Adrenal gland (tissue), 12 donors: Measurements from ENCODE around the gene ELF2. TPM values are rescaled to one million over a fixed set of nuclear protein-coding genes. Genes with fewer than 3 reads are reported as not detected.

ENCODE experiments used
- DNase-seq, 7 donors: peaks; one replicate each; pipeline ENCODE4 v3.0.0-alpha.2; 2019 to 2020
- H3K27ac ChIP-seq, 5 donors: fragments of 200-600 bp; sonication (generic) in 4 of 5; 1 replicate in 3 of 5; 2 replicates in 2 of 5; pipeline versions ENCODE4 v1.5.1 to v1.8.0; 2016 to 2020; ENCODE audit warnings: mild to moderate bottlenecking in 1 of 5
- H3K27me3 ChIP-seq: fragments of 200-600 bp; 2 replicates; pipeline ENCODE4 v1.8.0; 2021
- H3K36me3 ChIP-seq, 2 donors: fragments of 200-600 bp; replicated peaks in 1 of 2; 1 replicate in 1 of 2; 2 replicates in 1 of 2; pipeline versions ENCODE4 v1.5.1 to v1.8.0; 2018 to 2022
- H3K4me1 ChIP-seq, 2 donors: fragments of 200-600 bp; replicated peaks in 1 of 2; 1 replicate in 1 of 2; 2 replicates in 1 of 2; pipeline versions ENCODE4 v1.5.1 to v1.8.0; 2018 to 2021
- H3K4me3 ChIP-seq, 4 donors: fragments of 200-600 bp; sonication (generic) in 3 of 4; one replicate each; pipeline ENCODE4 v1.5.1; 2016 to 2018
- H3K9me3 ChIP-seq, 3 donors: fragments of 200-600 bp; sonication (generic) in 1 of 3; replicated peaks in 1 of 3; 1 replicate in 2 of 3; 2 replicates in 1 of 3; pipeline versions ENCODE4 v1.5.1 to v1.8.0; 2016 to 2021
- POLR2A ChIP-seq, 2 donors: fragments of 450-650 bp; IDR thresholded peaks; one replicate each; pipeline ENCODE4 v1.6.1; 2017; ENCODE audit warnings: antibody characterized with exemption in 2 of 2, mild to moderate bottlenecking in 2 of 2, moderate library complexity in 1 of 2
- WGBS, 4 donors: extraction: QIAGEN DNeasy Blood & Tissue Kit in 2 of 4; methylation state at CpG; one replicate each; pipeline versions ENCODE4 v1.1.5 to v1.1.7; 2013 to 2017; 5-methylcytosine and 5-hydroxymethylcytosine counted together
- intact Hi-C, 2 donors: fragments of 100-400 bp; cut with DNase I; formaldehyde crosslinking; loops; one replicate each; pipeline versions ENCODE4 v1.14.1 to v1.15.0; 2022 to 2023
- polyA plus RNA-seq, 3 donors: library from polyadenylated mRNA; stranded (reverse); fragments of 200-250 nt in 2 of 3; fragments of 350-450 nt in 1 of 3; fragmentation: Illumina TruSeq in 1 of 3; extraction: RNeasy Lipid Tissue Mini Kit (QIAGEN cat#74804) in 1 of 3; gene quantifications; one replicate each; pipeline ENCODE4 v1.2.3, GENCODE V29; 2013 to 2014
- total RNA-seq, 9 donors: library from RNA; depleted of rRNA in 4 of 9; stranded (reverse); fragments of >200 nt in 4 of 9; fragments of 120-200 nt in 1 of 9; fragmentation: NEBNext Ultra II Directional in 1 of 9; extraction: Animal tissue kit (Norgen Biotek cat#: 25700) in 1 of 9; gene quantifications; one replicate each; pipeline versions ENCODE4 v1.1.0 to v1.2.4, GENCODE V29; 2013 to 2023
- TF ChIP-seq, protein P1 (sequence below), 6 experiments: fragments of 450-650 bp in 4 of 6; fragments of 200-600 bp in 2 of 6; sonication (generic) in 1 of 6; IDR thresholded peaks; 1 replicate in 5 of 6; 2 replicates in 1 of 6; pipeline versions ENCODE4 v1.5.1 to v1.8.0; 2016 to 2021; ENCODE audit warnings: antibody characterized with exemption in 6 of 6, mild to moderate bottlenecking in 2 of 6, moderate library complexity in 1 of 6
- donor health status: healthy with polysubstance abuse.
- donor health status: Bipolar disorder and iron deficiency.
- donor health status: DM: yes; HTN: yes; CAD: no.
- donor health status: DM: no; HTN: no; CAD: no.
- donor health status: DM: no; HTN: no; CAD: no.
- donor health status: DM: yes; HTN: yes; CAD: no.

The ELF2 gene
- total and polyA plus RNA-seq, 12 donors = 14.0 to 54.4 (median 26.6) TPM

DNA sequence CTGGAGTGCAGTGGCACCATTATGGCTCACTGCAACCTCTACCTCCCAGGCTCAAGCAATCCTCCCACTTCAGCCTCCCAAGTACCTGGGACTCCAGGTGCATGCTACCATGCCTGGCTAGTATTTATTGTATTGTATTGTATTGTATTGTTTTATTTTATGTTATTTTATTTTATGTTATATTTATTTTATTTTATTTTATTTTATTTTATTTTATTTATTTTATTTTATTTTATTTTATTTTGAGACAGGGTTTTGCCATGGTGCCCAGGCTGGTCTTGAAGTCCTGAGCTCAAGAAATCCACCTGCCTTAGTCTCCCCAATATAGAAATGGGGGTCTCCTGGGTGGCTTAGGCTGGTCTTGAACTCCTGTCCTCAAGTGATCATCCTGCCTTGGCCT, 42.6 kb downstream of the ELF2 start:
- no peak overlapping the region for H3K4me3 ChIP-seq
- no peaks in the 10 kb centered on the region for H3K36me3 ChIP-seq
- peaks cover 0 to 8% of the 10 kb centered on the region in 2 donors for H3K4me1 ChIP-seq
- no peak for DNase-seq
- TF ChIP-seq, protein P1, sequence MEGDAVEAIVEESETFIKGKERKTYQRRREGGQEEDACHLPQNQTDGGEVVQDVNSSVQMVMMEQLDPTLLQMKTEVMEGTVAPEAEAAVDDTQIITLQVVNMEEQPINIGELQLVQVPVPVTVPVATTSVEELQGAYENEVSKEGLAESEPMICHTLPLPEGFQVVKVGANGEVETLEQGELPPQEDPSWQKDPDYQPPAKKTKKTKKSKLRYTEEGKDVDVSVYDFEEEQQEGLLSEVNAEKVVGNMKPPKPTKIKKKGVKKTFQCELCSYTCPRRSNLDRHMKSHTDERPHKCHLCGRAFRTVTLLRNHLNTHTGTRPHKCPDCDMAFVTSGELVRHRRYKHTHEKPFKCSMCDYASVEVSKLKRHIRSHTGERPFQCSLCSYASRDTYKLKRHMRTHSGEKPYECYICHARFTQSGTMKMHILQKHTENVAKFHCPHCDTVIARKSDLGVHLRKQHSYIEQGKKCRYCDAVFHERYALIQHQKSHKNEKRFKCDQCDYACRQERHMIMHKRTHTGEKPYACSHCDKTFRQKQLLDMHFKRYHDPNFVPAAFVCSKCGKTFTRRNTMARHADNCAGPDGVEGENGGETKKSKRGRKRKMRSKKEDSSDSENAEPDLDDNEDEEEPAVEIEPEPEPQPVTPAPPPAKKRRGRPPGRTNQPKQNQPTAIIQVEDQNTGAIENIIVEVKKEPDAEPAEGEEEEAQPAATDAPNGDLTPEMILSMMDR (IDR thresholded peaks at IDR 0.05) = no peak
- no peak for TF ChIP-seq POLR2A (IDR thresholded peaks at IDR 0.05)
- H3K27me3 ChIP-seq = no peaks in the 10 kb centered on the region
- intact Hi-C loops = no loop called here
- H3K27ac ChIP-seq = no peak overlapping the region
- H3K9me3 ChIP-seq = no peaks in the 10 kb centered on the region

DNA sequence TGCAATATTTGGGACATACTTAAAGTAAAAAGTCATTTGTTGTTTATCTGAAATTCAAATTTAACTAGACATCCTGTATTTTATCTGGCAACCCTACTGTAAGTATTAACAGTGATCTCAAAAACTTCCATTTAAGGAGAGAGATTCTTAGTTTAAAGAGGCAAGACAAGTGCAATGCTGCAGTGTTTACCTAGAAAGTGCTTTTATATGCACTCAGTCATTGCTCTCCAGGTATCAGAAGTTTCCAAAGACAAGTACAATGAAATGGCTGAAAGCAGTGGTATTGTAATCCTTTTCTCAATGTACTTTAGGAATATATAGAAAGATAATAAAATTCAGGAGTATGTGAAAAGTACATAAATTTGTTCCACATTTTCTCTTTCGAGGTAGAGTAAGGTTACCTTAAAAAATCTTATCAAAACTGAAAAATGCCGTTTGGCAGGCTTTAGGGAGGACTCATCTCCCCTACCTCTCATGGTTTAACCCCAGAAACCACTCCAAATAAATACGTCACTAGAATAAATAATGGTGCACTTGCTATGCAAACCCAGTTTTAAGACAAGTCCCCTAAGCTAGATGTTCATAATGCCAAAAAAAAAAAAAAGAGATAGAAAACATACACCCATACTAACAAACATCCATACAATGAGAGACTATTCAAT, 45.7 kb downstream of the ELF2 start:
- 81 to 92% (median 81%) methylated on average over 3 of the region's 3 CpGs for WGBS, 4 donors
- no peaks in the 10 kb centered on the region for H3K4me1 ChIP-seq
- H3K4me3 ChIP-seq = no peak overlapping the region
- no peak for DNase-seq
- intact Hi-C loops = no loop called here
- no peak overlapping the region for H3K27ac ChIP-seq
- H3K27me3 ChIP-seq = no peaks in the 10 kb centered on the region
- no peaks in the 10 kb centered on the region for H3K36me3 ChIP-seq
- no peak for TF ChIP-seq POLR2A (IDR thresholded peaks at IDR 0.05)
- H3K9me3 ChIP-seq = no peaks in the 10 kb centered on the region

DNA sequence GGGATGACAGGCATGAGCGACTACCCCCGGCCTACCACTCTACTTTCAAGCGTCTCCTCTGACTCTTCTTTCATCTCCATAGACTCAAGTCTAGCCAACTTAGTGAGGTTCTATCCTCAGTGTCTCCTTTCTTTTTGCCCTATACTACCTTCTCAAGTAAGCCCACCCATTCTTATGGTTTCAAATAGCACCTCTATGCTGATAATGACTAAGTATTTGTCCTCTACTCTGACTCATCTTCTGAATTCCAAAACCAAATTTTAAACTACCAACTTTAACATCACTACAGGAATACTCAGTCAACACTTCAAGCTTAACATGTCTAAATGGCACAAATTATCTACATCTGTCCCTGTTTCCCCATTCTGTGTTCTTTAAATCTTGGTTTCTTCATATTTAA, 47.8 kb downstream of the ELF2 start:
- TF ChIP-seq POLR2A (IDR thresholded peaks at IDR 0.05) = no peak
- TF ChIP-seq, protein P1 (IDR thresholded peaks at IDR 0.05) = no peak
- no peak overlapping the region for H3K4me3 ChIP-seq

DNA sequence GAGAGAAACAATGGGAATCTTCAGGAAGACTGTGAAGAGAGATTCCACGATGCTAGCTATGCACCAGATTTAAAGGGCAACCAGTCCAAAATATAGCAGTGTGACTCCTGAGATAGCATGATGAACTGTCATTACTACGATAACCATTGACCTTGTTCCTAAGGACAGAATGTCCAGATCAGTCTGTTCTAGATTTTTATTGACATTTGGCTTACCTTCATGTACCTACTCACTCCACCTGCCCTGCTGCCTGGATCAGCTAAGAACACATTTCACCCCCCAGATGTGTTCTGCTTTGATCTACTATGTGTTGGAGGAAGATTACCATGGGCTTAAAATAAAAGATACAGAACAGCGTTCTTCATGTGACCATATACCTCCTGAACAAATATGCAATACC, 50.1 kb downstream of the ELF2 start:
- no peak for DNase-seq
- no peaks in the 10 kb centered on the region for H3K4me1 ChIP-seq
- H3K27ac ChIP-seq = no peak overlapping the region
- 49 to 67% (median 55%) methylated on average over 3 of the region's 3 CpGs for WGBS, 4 donors
- no peaks in the 10 kb centered on the region for H3K36me3 ChIP-seq
- intact Hi-C loops = no loop called here
- H3K27me3 ChIP-seq = no peaks in the 10 kb centered on the region
- no peak overlapping the region for H3K4me3 ChIP-seq
- H3K9me3 ChIP-seq = no peaks in the 10 kb centered on the region
- TF ChIP-seq, protein P1 (IDR thresholded peaks at IDR 0.05) = no peak
- TF ChIP-seq POLR2A (IDR thresholded peaks at IDR 0.05) = no peak

More for the DNA sequence above, 47.8 kb downstream of the ELF2 start:
- 72 to 98% (median 84%) methylated on average over 3 of the region's 3 CpGs for WGBS, 4 donors
- no peak overlapping the region for H3K27ac ChIP-seq
- H3K9me3 ChIP-seq = no peaks in the 10 kb centered on the region
- DNase-seq = no peak
- H3K27me3 ChIP-seq = no peaks in the 10 kb centered on the region
- intact Hi-C loops = no loop called here
- H3K4me1 ChIP-seq = no peaks in the 10 kb centered on the region
- H3K36me3 ChIP-seq = no peaks in the 10 kb centered on the region

DNA sequence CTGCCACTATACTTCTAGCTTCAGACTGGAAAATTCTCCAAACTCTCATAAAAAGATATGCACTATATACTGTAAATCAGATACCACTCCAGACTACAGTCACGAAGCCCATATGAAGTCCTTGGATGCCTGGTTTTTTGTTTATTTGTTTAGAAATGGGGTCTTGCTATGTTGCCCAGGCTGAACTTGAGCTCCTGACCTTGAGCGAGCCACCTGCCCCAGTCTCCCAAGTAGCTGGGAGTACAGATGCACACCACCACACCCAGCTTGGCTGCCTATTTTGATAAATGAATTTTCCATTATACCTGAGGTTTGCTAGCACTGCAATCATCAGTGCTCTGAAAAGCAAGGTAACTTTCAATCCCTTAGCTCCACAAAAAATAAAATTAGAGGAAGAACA, 53.1 kb downstream of the ELF2 start:
- 96 to 100% (median 98%) methylated on average over 2 of the region's 2 CpGs for WGBS, 4 donors
- Histone ChIP-seq H3K9me3 (no peaks in the 10 kb centered on the region), H3K27ac (no peak overlapping the region), H3K36me3 (no peaks in the 10 kb centered on the region), H3K27me3 (no peaks in the 10 kb centered on the region), H3K4me1 (no peaks in the 10 kb centered on the region), H3K4me3 (no peak overlapping the region)
- TF ChIP-seq, protein P1 (IDR thresholded peaks at IDR 0.05) = no peak
- no peak for TF ChIP-seq POLR2A (IDR thresholded peaks at IDR 0.05)
- no peak for DNase-seq
- intact Hi-C loops = no loop called here
